ENCODE data around the gene THSD4.
"Not testable (repeated sequence)": the region's sequence is repeated elsewhere in the genome, so short reads cannot be mapped to it uniquely, and the experiment has no call there.

- TF ChIP-seq ZFX (IDR thresholded peaks at IDR 0.05); CTCF (conservative IDR thresholded peaks at IDR 0.05): not testable (repeated sequence)
Measured at GRCh38 chr15:71265606-71266005, 150.3 kb downstream of the THSD4 start.

Measured in C4-2B (cell line).